NCI-H1092 treated with DMSO at 0.1 percent for 48 hours (cell line): ENCODE measurements around the gene FAM210A.
"Not testable (repeated sequence)": the region's sequence is repeated elsewhere in the genome, so short reads cannot be mapped to it uniquely, and the experiment has no call there.

Source experiments
- DNase-seq: peaks from one replicate; lab custom pipeline; 2025; lab: John Stamatoyannopoulos, UW

Gene FAM210A

GRCh38 chr18:13726232-13726971, at the start of gene FAM210A, which contains the start of gene RNMT:
Gene FAM210A (minus strand): TSS chr18:13726558. CDS start chr18:13682077, 44,481 bp downstream.
Gene RNMT (plus strand): TSS chr18:13726673. CDS start chr18:13731518, 4,845 bp downstream.
- DNase-seq = peak; percentile 87

GRCh38 chr18:13775058-13775457, 48.7 kb upstream of the FAM210A start:
- DNase-seq = no peak

GRCh38 chr18:13762690-13763439, 36.5 kb upstream of the FAM210A start:
- DNase-seq = no peak

GRCh38 chr18:13760047-13760446, 33.7 kb upstream of the FAM210A start:
- DNase-seq = no peak

GRCh38 chr18:13758622-13759021, 32.3 kb upstream of the FAM210A start:
- DNase-seq = no peak

GRCh38 chr18:13756671-13757070, 30.3 kb upstream of the FAM210A start:
- no peak for DNase-seq

GRCh38 chr18:13756261-13756660, 29.9 kb upstream of the FAM210A start:
- no peak for DNase-seq

- DNase-seq = not testable (repeated sequence)
Measured at GRCh38 chr18:13751599-13751998, 25.2 kb upstream of the FAM210A start.

GRCh38 chr18:13746633-13747032, 20.3 kb upstream of the FAM210A start:
- no peak for DNase-seq

- no peak for DNase-seq
Measured at GRCh38 chr18:13745696-13746095, 19.3 kb upstream of the FAM210A start.

GRCh38 chr18:13735681-13736080, 9.3 kb upstream of the FAM210A start:
- no peak for DNase-seq

- no peak for DNase-seq
Measured at GRCh38 chr18:13730481-13730880, 4.1 kb upstream of the FAM210A start.

- DNase-seq = peak; percentile 18
Measured at GRCh38 chr18:13726972-13727331, 594 bp upstream of the FAM210A start.

GRCh38 chr18:13725566-13726231, 659 bp downstream of the FAM210A start:
- DNase-seq = no peak

- DNase-seq = no peak
Measured at GRCh38 chr18:13720847-13721246, 5.5 kb downstream of the FAM210A start.

GRCh38 chr18:13720123-13720522, 6.2 kb downstream of the FAM210A start:
- DNase-seq = no peak

- DNase-seq = no peak
Measured at GRCh38 chr18:13716916-13717315, 9.4 kb downstream of the FAM210A start.

- DNase-seq = no peak
Measured at GRCh38 chr18:13715330-13715729, 11.0 kb downstream of the FAM210A start.

GRCh38 chr18:13713455-13714055, 12.8 kb downstream of the FAM210A start:
- no peak for DNase-seq

- DNase-seq = no peak
Measured at GRCh38 chr18:13712400-13713131, 13.8 kb downstream of the FAM210A start.

GRCh38 chr18:13710414-13710831, 15.9 kb downstream of the FAM210A start:
- DNase-seq = no peak

- no peak for DNase-seq
Measured at GRCh38 chr18:13703899-13704298, 22.5 kb downstream of the FAM210A start.
